HepG2 (cell line): Measurements from ENCODE around the gene ITGB5. TPM values are rescaled to one million over a fixed set of nuclear protein-coding genes. Genes with fewer than 3 reads are reported as not detected.

Source experiments
- ATAD3A ChIP-seq: sonication (generic); formaldehyde crosslinking; IDR thresholded peaks from 2 replicates; pipeline ENCODE4 v1.4.0; 2020; ENCODE audit warnings: missing genetic modification reagents
- HNF4A ChIP-seq: sonication (generic); formaldehyde crosslinking; IDR thresholded peaks from 2 replicates; pipeline ENCODE4 v1.4.0; 2020; ENCODE audit warnings: missing genetic modification reagents
- HOXA3 ChIP-seq: sonication (generic); formaldehyde crosslinking; IDR thresholded peaks from 2 replicates; pipeline ENCODE4 v1.5.0; 2020; ENCODE audit warnings: missing genetic modification reagents
- HOXA5 ChIP-seq: sonication (generic); formaldehyde crosslinking; IDR thresholded peaks from 2 replicates; pipeline ENCODE4 v1.4.0; 2020; ENCODE audit warnings: missing genetic modification reagents
- JDP2 ChIP-seq: sonication (generic); formaldehyde crosslinking; IDR thresholded peaks from 2 replicates; pipeline ENCODE4 v1.8.1; 2022; ENCODE audit warnings: missing genetic modification reagents, borderline replicate concordance
- MED13 ChIP-seq: sonication (generic); formaldehyde crosslinking; IDR thresholded peaks from 2 replicates; pipeline ENCODE4 v1.5.0; 2020; ENCODE audit warnings: missing genetic modification reagents
- RBM39 ChIP-seq: fragments of 200-400 bp; formaldehyde crosslinking; IDR thresholded peaks from one replicate; pipeline ENCODE4 v1.6.1; 2018; ENCODE audit warnings: antibody characterized with exemption, mild to moderate bottlenecking, low read depth, low read length; ENCODE audit not compliant: poor library complexity, severe bottlenecking
- SMC3 ChIP-seq: IDR thresholded peaks from 2 replicates; pipeline ENCODE4 v1.6.1; 2011; ENCODE audit warnings: low read length, improper control_type of control experiment
- SRF ChIP-seq: IDR thresholded peaks from 2 replicates; pipeline ENCODE4 v1.6.1; 2011; ENCODE audit warnings: mild to moderate bottlenecking, low read depth, low read length, moderate library complexity
- TMF1 ChIP-seq: sonication (generic); formaldehyde crosslinking; IDR thresholded peaks from 2 replicates; pipeline ENCODE4 v1.8.1; 2022; ENCODE audit warnings: low read depth, missing genetic modification reagents
- ZNF350 ChIP-seq: sonication (generic); formaldehyde crosslinking; IDR thresholded peaks from 2 replicates; pipeline ENCODE4 v1.4.0; 2020; ENCODE audit warnings: mild to moderate bottlenecking, low read depth, missing genetic modification reagents, borderline replicate concordance
- ZNF430 ChIP-seq: sonication (generic); formaldehyde crosslinking; IDR thresholded peaks from 2 replicates; pipeline ENCODE4 v1.9.0; 2021; ENCODE audit warnings: mild to moderate bottlenecking, missing genetic modification reagents
- ZNF550 ChIP-seq: sonication (generic); formaldehyde crosslinking; IDR thresholded peaks from 2 replicates; pipeline ENCODE4 v1.4.0; 2020; ENCODE audit warnings: mild to moderate bottlenecking, missing genetic modification reagents, borderline replicate concordance
- ZNF775 ChIP-seq: sonication (generic); formaldehyde crosslinking; IDR thresholded peaks from 2 replicates; pipeline ENCODE4 v1.4.0; 2020; ENCODE audit warnings: missing genetic modification reagents, mild to moderate bottlenecking, moderate library complexity, borderline replicate concordance
- ZNF792 ChIP-seq: IDR thresholded peaks from 2 replicates; pipeline ENCODE4 v1.6.1; 2016
- polyA plus RNA-seq, 8 experiments: library from polyadenylated mRNA; depleted of rRNA in 3 of 8; stranded (reverse) in 7 of 8; unstranded in 1 of 8; fragments of >200 nt; fragmentation: Illumina TruSeq in 4 of 8; extraction: Trizol in 4 of 8; gene quantifications; 2 replicates each; pipeline versions ENCODE4 v1.2.1 to v1.2.3, GENCODE V29; 2011 to 2016; ENCODE audit warnings: low read depth in 4 of 8, missing spikeins in 1 of 8, mixed read lengths in 1 of 8; ENCODE audit not compliant: insufficient read depth in 1 of 8
- total RNA-seq, 5 experiments: library from RNA; depleted of rRNA; stranded (reverse); fragments of >200 nt; fragmentation: Illumina TruSeq; extraction: Trizol; gene quantifications; 2 replicates each; pipeline ENCODE4 v1.2.3, GENCODE V29; 2016; ENCODE audit warnings: low read depth in 1 of 5
- TF ChIP-seq, protein P1 (sequence below): sonication (generic); formaldehyde crosslinking; IDR thresholded peaks from one replicate; pipeline ENCODE4 v1.5.1; 2020; ENCODE audit warnings: mild to moderate bottlenecking, missing genetic modification reagents; ENCODE audit errors: not compliant biosample characterization
- TF ChIP-seq, protein P2 (sequence below): sonication (generic); formaldehyde crosslinking; IDR thresholded peaks from 2 replicates; pipeline ENCODE4 v1.8.0; 2022; ENCODE audit warnings: mild to moderate bottlenecking, missing genetic modification reagents, moderate library complexity
- TF ChIP-seq, protein P3 (sequence below): sonication (generic); formaldehyde crosslinking; conservative IDR thresholded peaks from 2 replicates; pipeline ENCODE4 v1.8.0; 2022; ENCODE audit warnings: missing genetic modification reagents
- TF ChIP-seq, protein P4 (sequence below): sonication (generic); formaldehyde crosslinking; IDR thresholded peaks from 2 replicates; pipeline ENCODE4 v1.4.0; 2020; ENCODE audit warnings: missing genetic modification reagents

Gene ITGB5
- total and polyA plus RNA-seq, 2 of the 13 experiments (the other 11 are each of a cell fraction or from before 2014, with no cell fraction given): 74.1 to 343 TPM

DNA sequence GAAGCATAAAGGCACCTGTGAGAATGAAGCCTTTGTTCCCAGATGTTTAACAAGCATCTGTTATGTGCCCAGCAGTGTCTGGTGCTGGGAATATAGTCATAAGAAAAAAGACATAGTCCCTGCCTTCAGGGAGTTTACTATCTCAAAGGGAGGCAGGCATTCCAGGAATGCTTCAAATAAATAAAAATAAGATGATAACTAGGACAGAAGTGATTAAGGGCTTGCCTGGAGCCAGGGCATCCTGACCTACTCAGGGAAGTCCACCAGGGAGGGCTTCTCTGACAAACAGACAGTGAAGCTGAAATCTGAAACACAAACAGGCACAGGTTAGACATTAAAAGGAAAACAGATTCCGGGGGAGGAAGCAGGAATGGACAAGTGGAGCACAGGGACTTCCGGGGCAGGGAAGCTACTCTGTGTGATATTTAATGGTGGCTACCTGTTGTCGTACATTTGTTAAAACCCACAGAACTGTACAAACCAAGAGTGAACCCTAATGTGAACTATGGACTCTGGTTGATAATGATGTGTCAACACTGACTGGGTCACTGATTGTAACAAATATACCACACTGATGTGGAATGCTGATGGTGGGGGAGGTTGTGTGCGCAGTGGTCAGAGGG is 53.3 kb downstream of the ITGB5 start (continued):
- TF ChIP-seq, protein P1, sequence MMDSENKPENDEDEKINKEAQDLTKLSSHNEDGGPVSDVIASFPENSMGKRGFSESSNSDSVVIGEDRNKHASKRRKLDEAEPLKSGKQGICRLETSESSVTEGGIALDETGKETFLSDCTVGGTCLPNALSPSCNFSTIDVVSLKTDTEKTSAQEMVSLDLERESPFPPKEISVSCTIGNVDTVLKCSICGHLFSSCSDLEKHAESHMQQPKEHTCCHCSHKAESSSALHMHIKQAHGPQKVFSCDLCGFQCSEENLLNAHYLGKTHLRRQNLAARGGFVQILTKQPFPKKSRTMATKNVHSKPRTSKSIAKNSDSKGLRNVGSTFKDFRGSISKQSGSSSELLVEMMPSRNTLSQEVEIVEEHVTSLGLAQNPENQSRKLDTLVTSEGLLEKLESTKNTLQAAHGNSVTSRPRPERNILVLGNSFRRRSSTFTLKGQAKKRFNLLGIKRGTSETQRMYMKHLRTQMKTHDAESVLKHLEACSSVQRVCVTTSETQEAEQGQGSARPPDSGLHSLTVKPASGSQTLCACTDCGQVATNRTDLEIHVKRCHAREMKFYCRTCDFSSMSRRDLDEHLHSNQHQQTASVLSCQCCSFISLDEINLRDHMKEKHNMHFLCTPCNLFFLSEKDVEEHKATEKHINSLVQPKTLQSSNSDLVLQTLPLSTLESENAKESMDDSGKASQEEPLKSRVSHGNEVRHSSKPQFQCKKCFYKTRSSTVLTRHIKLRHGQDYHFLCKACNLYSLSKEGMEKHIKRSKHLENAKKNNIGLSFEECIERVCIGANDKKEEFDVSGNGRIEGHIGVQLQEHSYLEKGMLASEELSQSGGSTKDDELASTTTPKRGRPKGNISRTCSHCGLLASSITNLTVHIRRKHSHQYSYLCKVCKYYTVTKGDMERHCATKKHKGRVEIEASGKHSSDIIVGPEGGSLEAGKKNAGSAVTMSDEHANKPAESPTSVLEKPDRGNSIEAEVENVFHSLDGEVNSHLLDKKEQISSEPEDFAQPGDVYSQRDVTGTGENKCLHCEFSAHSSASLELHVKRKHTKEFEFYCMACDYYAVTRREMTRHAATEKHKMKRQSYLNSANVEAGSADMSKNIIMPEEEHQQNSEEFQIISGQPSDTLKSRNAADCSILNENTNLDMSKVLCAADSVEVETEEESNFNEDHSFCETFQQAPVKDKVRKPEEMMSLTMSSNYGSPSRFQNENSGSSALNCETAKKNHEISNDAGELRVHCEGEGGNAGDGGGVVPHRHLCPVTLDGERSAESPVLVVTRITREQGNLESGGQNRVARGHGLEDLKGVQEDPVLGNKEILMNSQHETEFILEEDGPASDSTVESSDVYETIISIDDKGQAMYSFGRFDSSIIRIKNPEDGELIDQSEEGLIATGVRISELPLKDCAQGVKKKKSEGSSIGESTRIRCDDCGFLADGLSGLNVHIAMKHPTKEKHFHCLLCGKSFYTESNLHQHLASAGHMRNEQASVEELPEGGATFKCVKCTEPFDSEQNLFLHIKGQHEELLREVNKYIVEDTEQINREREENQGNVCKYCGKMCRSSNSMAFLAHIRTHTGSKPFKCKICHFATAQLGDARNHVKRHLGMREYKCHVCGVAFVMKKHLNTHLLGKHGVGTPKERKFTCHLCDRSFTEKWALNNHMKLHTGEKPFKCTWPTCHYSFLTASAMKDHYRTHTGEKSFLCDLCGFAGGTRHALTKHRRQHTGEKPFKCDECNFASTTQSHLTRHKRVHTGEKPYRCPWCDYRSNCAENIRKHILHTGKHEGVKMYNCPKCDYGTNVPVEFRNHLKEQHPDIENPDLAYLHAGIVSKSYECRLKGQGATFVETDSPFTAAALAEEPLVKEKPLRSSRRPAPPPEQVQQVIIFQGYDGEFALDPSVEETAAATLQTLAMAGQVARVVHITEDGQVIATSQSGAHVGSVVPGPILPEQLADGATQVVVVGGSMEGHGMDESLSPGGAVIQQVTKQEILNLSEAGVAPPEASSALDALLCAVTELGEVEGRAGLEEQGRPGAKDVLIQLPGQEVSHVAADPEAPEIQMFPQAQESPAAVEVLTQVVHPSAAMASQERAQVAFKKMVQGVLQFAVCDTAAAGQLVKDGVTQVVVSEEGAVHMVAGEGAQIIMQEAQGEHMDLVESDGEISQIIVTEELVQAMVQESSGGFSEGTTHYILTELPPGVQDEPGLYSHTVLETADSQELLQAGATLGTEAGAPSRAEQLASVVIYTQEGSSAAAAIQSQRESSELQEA (CRISPR knock-in tag): no peak
- peak; percentile 98 for TF ChIP-seq HNF4A (CRISPR knock-in tag)
- no peak for TF ChIP-seq ZNF550
- 0 out of 2 replicates have a peak, but pooled peaks have one; percentile 49 for TF ChIP-seq ZNF430 (CRISPR knock-in tag)
- TF ChIP-seq, protein P2, sequence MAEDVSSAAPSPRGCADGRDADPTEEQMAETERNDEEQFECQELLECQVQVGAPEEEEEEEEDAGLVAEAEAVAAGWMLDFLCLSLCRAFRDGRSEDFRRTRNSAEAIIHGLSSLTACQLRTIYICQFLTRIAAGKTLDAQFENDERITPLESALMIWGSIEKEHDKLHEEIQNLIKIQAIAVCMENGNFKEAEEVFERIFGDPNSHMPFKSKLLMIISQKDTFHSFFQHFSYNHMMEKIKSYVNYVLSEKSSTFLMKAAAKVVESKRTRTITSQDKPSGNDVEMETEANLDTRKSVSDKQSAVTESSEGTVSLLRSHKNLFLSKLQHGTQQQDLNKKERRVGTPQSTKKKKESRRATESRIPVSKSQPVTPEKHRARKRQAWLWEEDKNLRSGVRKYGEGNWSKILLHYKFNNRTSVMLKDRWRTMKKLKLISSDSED (CRISPR knock-in tag): no peak
- no peak for TF ChIP-seq TMF1 (CRISPR knock-in tag)
- TF ChIP-seq SMC3: peak; percentile 43
- TF ChIP-seq, protein P3, sequence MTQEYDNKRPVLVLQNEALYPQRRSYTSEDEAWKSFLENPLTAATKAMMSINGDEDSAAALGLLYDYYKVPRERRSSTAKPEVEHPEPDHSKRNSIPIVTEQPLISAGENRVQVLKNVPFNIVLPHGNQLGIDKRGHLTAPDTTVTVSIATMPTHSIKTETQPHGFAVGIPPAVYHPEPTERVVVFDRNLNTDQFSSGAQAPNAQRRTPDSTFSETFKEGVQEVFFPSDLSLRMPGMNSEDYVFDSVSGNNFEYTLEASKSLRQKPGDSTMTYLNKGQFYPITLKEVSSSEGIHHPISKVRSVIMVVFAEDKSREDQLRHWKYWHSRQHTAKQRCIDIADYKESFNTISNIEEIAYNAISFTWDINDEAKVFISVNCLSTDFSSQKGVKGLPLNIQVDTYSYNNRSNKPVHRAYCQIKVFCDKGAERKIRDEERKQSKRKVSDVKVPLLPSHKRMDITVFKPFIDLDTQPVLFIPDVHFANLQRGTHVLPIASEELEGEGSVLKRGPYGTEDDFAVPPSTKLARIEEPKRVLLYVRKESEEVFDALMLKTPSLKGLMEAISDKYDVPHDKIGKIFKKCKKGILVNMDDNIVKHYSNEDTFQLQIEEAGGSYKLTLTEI: no peak
- TF ChIP-seq ATAD3A (CRISPR knock-in tag): no peak
- TF ChIP-seq, protein P4, sequence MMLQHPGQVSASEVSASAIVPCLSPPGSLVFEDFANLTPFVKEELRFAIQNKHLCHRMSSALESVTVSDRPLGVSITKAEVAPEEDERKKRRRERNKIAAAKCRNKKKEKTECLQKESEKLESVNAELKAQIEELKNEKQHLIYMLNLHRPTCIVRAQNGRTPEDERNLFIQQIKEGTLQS (CRISPR knock-in tag): peak; percentile 64
- TF ChIP-seq ZNF775 (CRISPR knock-in tag): peak; percentile 78; the same call in 1 of the 2 replicates
- peak; percentile 46; the same call in 1 of the 2 replicates for TF ChIP-seq ZNF350 (CRISPR knock-in tag)
- TF ChIP-seq JDP2 (CRISPR knock-in tag): no peak
- TF ChIP-seq HOXA3 (CRISPR knock-in tag): peak; percentile 86
- TF ChIP-seq SRF: 0 out of 2 replicates have a peak, but pooled peaks have one; percentile 2
- peak; percentile 93 for TF ChIP-seq ZNF792 (CRISPR knock-in tag)
- TF ChIP-seq RBM39: no peak
- peak; percentile 59; the same call in 1 of the 2 replicates for TF ChIP-seq HOXA5 (CRISPR knock-in tag)
- peak; percentile 47; the same call in 1 of the 2 replicates for TF ChIP-seq MED13 (CRISPR knock-in tag)
